GM12875 (cell line): Measurements from ENCODE around the gene PLXNB3.

ENCODE experiments used
- H3K4me3 ChIP-seq: one replicate; pipeline ENCODE4 v1.5.1; 2011; ENCODE audit warnings: low read depth, low read length, control low read depth
- TF ChIP-seq, protein P1 (sequence below): IDR thresholded peaks from 2 replicates; pipeline ENCODE4 v1.5.1; 2011; ENCODE audit warnings: low read depth, mild to moderate bottlenecking, control low read depth, inconsistent platforms, low read length, moderate library complexity, borderline replicate concordance; ENCODE audit not compliant: insufficient read depth

PLXNB3 gene

DNA sequence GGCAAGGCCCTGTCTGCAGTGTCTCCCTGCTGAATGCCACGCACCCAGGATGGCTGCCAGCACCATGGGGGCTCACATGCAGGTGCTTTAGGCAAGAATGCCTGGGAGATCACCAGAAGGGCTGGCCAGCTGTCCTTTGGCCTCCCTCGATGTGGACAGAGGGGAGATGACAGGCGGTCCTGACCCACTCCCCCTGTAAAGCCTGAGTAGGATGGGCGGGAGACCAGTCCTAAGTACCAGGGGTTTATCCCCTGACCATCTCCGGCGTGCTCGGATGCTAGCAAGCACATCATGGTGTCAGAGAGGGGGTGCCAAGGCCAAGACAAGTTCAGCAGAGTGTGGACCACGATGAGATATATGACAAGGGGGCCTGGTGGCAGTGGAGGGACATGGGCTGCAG is 61.0 kb downstream of the PLXNB3 start:
- TF ChIP-seq, protein P1, sequence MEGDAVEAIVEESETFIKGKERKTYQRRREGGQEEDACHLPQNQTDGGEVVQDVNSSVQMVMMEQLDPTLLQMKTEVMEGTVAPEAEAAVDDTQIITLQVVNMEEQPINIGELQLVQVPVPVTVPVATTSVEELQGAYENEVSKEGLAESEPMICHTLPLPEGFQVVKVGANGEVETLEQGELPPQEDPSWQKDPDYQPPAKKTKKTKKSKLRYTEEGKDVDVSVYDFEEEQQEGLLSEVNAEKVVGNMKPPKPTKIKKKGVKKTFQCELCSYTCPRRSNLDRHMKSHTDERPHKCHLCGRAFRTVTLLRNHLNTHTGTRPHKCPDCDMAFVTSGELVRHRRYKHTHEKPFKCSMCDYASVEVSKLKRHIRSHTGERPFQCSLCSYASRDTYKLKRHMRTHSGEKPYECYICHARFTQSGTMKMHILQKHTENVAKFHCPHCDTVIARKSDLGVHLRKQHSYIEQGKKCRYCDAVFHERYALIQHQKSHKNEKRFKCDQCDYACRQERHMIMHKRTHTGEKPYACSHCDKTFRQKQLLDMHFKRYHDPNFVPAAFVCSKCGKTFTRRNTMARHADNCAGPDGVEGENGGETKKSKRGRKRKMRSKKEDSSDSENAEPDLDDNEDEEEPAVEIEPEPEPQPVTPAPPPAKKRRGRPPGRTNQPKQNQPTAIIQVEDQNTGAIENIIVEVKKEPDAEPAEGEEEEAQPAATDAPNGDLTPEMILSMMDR = no peak

More for the DNA sequence above, 61.0 kb downstream of the PLXNB3 start:
- H3K4me3 ChIP-seq = no peak overlapping the region
